ENCODE measurements around the gene ADGRD1.

The ADGRD1 gene

DNA sequence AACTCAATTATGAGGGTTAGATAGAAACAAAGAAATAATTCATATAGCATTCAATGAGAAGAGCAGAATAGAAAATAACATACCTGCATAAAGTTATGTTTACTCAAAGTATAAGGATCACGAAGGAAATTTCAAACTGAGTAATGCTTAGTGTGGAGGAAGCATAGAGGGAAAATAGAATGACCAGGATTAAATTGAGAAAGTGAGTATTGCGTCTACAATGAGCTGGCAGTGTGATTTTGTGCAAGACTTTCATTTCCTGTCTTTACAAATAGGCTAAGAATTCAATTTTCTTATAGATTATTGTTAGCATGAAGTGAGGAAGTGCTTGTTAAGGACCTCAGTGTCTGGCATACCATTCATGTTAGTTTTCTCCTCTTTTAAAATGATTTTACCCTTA lies 12.0 kb downstream of the ADGRD1 start:
- no peak for DNase-seq (ENCODE audit: low read depth)

DNA sequence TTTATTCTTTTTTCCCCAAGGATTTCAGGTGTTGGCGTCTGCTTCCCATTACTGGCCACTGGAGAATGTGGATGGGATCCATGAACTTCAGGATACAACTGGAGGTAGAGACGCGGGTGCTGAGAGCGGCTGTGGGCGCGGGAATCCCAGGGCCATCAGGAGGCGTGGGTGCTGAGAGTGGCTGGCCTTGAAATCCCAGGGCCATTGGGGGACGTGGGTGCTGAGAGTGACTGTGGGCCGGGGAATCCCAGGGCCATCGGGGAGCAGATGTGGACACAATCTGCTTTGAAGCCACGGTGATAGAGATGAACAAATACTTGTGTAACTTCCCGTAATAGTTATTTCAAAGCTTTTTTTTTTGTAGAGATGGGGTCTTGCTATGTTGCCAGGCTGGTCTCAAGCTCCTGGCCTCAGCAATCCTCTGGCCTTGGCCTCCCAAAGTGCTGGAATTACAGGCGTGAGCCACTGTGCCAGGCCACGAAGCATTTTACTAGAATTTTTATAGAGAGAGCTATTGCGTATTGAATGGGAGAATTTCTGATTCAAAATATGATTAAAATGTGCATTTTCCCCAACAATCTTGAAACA lies 12.8 kb downstream of the ADGRD1 start:
- DNase-seq (ENCODE audit: low read depth), result no peak

DNA sequence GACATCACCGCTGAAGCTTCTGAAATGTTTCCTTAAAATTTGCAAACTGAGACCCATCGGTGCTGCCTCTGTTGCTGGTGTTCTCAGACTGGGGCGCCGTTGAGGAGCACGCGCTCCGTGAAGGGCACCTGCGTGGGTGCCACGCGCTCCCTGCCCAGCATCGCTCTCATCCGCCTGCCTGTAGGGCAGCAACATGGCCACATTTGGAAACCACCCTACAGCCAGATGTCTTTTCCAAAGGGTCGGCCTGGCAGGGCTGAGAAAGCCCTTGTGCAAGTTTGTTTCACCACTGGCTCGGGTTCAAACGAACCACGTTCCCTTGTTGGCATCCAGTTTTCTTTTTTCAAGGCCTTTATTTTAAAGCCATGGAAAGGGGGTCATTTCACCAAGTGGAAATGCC lies 13.9 kb downstream of the ADGRD1 start:
- DNase-seq (ENCODE audit: low read depth), result no peak

DNA sequence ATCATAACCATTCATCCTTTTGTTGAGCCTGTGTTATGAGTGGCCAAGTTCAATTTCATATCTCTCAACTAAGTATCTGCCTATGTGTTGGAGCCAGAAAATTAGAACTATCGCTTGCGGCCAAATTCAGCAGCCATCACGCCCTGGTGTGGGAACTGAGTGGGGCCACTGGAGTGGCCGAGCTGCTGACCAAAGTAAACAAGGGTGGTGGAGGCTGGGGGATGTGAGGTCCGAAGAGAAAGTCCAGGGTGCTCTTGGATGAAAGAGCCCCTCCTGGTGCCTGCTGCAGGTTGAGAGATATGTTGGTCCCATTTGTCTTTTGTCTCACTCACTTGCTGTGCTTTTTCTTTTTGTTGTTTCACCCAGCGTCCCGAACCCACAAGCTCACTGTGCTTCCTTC lies 14.9 kb downstream of the ADGRD1 start:
- DNase-seq (ENCODE audit: low read depth), result no peak

DNA sequence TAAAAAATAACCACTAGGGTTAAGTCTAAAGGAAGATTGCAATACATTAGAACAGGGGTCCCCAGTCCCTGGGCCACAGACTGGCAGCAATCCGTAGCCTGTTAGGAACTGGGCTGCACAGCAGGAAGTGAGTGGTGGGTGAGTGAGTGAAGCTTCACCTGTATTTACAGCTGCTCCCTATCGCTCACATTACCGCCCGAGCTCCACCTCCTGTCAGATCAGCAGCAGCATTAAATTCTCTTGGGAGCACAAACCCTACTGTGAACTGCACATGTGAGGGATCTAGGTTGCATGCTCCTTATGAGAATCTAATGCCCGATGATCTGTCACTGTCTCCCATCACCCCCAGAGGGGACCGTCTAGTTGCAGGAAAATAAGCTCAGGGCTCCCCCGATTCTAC lies 15.5 kb downstream of the ADGRD1 start:
- no peak for DNase-seq (ENCODE audit: low read depth)

DNA sequence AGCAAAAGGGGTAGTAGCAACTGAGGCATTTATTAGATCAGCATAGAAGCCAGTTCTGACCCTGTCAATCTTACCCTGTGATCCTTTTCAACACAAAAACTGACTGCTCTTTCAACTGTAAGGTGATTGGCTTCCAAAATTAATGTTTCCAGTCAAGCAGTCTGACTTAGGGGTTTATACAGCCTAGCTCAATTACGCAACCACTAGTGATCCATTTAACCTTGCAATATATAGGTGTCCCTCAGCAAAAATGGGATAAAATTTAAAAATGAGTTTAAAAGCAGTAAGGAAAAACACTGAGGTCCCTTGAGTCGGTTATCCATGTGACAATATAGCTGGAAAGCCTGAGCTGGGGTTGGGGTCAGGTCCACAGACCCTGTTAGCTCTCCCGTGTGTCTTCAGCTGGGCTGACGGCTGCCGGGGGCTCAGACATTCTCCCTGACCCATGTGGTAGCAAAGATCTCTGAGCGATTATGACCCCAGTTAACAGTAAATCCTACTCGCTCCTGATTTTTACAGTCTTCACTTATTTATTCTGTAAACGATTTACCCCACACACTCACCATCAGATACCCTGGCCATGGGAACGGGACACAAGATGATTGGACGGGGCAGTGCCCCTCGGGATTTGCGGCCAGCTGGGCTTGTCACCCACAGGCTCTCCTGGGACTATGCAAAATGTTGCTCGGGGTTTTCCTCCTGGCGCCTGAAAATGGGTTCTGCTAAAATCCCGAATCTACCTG lies 16.6 kb downstream of the ADGRD1 start:
- no peak for DNase-seq (ENCODE audit: low read depth)

DNA sequence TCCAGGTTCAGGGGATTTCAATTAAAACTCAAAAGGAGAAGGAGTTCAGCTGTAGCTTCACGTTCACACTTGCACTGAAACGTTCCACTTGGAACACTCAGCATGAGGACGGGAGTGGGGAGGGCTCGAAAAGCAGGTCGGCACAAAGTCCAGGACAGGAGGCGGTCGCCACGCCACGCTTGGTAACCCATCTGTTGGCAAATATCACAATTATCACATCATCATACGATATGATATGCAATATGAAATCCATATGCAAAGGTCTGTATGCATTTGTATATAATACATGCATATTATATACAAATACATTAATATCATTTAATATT lies 17.2 kb downstream of the ADGRD1 start:
- no peak for DNase-seq (ENCODE audit: low read depth)

DNA sequence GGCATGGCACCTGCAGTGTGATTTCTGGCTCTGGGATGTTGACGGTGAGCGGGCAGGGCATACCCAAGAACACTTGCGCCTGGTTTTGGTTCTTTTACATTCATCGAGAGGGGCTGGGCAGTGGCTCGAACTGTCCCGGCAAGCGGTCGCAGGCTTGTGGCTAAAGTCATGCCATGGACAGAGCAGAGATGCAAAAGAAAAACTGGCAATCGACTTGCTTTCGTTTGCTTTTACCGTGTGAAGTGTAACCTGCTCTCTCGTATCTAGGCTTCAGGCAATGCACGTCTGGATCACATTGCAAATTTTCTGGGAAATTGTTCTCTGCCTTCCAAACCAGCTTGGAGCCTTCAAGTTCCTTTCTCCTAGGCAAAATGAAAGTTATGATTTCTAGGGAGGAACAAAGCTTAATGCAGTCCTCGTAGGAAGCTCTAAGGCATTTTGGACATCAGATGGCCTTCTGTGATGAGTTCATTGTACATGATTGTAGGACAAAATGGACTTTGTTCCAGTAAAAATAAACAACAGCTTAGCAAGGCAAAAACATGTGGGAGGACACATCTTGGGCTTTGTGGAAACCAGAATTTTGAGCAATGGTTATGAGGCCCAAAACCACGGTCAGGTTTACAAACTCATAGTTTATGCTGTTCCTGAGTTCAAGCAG lies 18.3 kb downstream of the ADGRD1 start:
- no peak for DNase-seq (ENCODE audit: low read depth)

DNA sequence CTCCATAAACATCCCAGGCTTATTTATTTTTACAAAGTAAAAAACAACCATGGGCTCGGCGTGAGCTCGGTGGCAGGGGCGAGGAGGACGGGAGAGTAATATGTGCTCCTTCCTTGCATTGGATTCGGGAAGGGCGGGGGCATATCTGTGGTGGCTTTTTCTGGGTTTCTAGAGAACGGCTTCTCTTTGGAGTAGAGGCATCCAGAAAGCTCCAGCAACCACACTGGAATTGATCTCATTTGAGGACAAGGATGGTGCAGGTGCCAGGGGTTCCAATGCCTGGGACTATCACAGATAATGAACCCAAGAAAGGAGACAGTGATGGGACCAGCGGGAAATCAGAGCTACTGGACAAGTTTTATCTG lies 18.9 kb downstream of the ADGRD1 start:
- no peak for DNase-seq (ENCODE audit: low read depth)

DNA sequence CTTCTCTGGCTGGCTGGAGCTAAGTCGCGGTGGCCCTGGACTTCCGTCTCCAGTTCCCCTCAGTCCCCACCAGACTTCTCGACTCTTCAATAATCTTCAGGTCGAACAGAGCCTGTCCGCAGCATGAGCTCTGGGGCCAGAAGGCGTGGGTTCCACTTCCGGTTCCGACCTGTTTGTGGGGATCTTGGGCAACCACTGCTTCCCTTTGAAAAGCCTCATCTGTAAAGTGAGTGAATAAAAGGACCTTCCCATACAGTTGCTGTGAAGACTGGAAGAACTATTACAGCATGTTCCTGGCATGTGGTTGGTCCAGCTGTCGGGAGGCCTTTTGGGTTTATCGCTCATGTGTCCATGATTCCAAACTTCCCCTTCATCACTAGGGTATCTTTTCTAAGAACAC lies 19.4 kb downstream of the ADGRD1 start:
- DNase-seq (ENCODE audit: low read depth), result no peak

DNA sequence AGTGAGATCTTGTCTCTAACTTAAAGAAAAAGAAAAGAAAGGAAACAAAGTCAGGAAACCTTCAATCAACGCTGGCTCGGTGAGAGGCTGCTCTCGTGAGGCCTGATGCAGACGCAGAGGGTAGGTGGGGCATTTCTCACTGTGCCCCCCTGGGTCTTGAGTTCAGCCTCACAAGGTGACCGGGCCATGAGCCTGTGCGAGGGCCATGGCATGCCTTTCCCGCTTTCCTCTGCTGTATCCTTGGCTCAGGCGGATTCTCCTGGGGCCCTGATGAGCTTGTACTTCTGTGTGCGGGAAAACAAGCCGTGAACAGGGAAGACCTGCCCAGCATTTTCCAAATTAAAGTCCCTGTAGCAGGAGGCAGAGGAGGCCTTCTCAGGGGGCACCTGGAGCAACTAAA lies 20.2 kb downstream of the ADGRD1 start:
- no peak for DNase-seq (ENCODE audit: low read depth)

DNA sequence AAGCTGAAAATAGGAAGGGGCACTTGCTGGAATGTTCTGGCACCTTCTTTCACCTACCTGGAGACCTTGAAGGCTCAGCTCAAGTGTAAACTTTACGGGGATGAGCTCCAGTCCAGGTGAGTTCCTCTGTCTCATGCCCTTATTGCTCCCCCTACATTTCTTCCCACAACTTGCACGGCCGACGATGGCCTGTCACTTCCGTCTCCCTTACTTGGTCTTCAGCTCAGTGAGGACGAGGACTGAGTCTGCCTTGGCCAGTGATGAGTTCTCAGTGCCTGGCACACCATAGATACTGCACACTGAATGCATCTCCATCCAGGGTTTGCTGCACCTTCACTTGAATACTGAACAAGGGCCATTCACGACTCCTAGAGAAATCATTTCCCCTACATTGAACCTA lies 21.4 kb downstream of the ADGRD1 start:
- DNase-seq (ENCODE audit: low read depth), result no peak

DNA sequence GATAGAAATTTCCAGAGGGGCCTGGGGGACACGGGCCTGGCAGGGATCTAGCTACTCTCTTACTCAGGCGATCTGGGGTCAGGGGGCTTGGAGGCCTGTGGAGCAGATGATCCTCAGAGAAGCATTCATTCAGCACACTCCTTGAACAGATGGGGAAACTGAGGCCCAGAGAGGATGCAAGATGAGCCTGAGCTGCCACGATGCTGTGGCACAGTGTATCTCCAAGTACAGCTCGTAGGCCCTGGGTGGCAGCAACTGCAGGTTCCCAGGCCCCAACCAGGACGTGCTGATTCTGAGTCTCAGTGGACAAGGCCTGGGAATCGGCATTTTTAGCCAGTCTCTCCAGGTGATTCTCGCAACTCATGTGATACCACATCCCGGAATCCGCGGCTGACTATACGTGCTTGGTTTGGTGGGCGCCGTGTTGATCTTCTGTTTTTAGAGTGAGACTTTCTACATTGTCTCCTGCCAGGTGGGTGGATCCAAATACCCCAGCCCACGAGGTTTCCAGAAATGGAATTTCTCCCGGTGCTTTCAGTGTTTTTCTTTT lies 22.5 kb downstream of the ADGRD1 start:
- no peak for DNase-seq (ENCODE audit: low read depth)

DNA sequence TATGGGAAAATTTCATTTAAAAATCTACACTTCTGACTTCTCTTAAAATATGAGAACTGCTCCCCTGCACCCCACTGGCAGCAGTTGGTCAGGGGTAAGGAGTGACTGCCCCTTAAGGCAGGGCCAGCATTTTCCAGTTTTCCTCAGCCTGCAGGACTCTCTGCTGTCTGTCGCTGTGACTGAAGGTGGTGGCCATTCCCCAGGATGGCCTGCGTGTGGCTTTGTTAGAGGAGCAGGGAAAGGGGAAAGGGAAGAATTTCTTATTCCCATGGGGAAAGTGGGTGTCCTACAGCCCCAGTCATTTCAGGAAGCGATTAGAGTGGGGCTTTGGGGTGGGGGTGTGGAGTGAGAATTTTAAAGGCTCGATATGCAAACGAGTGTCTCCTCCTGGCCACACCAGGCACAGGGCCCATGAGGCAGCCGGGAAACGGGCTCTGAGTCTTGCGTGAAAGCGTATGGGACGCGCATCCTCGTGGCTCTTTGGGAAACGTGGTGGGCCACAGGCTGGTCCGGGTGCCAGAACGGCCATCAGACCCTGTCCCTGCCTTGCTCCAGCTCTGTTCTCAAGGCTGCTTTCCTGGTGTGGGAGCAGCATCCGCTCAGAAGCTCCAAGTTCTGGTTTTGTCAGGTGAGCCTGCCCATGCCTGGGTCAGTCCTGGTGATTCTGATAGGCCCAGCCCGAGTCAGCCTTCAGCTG lies 23.5 kb downstream of the ADGRD1 start:
- DNase-seq (ENCODE audit: low read depth), result no peak

DNA sequence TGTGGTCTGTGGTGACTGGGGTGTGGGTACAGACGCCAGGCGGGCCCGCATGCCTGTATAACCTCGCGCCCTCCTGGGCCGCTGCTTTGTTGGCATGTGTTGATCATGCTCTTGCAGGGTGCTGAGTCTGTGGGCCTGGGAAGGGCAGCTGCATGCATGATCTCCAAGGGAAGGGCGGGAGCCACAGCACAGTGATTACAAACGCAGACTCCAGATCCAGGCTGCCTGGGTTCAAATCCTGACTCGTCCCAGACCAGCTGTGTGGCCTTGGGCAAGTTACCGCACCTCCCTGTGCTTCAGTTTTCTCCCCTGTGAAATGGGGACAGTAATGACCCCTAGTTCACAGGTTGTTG lies 24.0 kb downstream of the ADGRD1 start:
- DNase-seq (ENCODE audit: low read depth), result no peak

DNA sequence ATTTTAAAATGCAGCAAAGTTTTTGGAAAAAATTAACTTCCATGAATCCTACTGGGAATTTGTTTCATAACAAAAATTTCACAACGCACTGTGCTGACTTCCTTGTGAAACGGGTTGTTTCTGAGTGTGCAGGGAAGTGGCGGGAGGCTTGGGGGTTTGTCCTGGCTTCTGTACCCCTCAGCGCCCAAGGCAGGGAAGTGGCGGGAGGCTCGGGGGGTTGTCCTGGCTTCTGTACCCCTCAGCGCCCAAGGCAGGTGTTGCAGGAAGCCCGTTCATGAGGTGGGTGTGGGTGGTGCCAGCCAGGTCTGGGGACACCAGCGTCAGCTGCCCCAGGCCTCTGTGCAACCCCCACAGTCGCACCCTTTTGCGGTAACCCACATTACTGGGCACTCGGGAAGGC lies 25.1 kb downstream of the ADGRD1 start:
- DNase-seq (ENCODE audit: low read depth), result no peak

DNA sequence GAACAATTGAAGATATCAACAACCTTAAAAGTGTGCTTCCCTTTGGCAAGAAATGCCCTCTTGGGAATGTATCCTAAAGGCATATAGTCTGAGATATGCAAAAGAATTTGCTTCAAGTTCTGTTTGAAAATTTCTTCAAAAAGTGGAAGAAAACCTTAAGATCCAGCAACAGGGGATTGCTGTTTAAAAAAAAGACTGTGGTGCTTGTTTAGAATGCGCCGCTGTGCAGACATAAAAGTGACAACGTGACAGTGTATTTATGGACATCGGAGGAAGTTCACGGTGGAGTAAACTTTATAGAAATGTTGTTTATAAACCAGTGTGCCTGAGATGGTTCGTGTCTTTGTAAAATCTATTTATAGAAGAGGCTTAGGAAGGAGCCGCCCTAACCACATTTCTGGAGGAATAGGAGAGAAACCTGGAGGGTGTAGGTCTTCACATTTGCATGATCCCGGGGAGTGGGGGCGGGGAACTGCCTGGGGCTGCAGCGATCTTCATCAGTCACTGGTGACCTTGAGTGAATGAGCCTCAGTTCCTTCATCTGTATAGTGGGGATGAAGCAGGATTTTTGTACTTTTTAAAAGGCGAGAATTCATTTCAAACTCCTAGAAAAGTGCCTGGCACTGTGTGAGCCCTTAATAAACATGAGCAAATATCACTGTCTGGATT lies 27.5 kb downstream of the ADGRD1 start:
- no peak for DNase-seq (ENCODE audit: low read depth)

DNA sequence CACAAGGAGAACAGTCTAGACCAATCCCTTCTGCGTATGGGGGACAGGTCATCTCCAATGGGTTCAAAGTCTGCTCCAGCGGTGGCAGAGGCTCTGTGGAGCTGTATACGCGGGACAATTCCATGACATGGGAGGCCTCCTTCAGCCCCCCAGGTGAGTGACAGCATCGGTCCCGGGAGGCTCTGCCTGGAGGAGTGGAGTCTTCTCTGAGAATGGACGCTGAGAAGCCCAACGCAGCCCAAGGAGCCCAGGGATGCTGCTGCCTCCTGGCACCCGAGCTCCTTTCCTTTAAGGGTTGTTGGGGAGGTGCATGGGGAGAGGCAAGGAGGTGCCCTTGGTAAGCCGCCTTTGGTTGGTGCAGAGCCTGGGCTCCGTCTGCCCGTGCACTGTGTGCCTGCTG lies 28.2 kb downstream of the ADGRD1 start:
- DNase-seq (ENCODE audit: low read depth), result no peak

DNA sequence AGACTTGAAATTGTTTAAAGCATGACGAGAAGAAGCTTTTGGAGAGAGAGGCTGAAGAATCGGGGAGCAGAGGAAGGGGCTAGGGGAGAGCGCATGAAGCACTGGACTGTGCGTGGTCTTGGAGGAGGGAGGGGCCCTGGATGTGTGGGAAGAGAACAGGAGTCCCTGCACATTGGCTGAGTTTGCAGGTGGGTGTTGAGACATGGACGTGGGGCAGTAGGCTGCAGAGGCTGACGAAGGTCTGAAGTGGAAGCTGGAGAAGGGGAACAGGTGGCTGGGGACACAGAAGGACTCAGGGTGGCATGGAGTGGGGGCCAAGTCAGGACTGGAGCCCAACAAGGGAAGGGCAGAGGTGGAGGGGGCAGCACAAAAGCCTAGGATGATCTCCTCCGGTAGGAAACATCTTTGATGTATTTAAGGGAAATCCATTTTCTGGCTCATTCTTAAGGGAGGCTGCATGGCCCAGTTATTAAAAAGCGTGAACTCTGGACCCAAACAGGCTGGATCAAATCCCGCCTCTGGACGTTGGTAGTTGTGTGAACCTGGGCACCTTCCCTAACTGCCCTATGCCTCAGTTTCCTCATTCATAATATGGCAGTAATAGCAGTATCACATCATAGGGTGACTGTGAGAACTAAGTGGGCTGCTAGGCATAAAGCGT lies 29.0 kb downstream of the ADGRD1 start:
- no peak for DNase-seq (ENCODE audit: low read depth)

DNA sequence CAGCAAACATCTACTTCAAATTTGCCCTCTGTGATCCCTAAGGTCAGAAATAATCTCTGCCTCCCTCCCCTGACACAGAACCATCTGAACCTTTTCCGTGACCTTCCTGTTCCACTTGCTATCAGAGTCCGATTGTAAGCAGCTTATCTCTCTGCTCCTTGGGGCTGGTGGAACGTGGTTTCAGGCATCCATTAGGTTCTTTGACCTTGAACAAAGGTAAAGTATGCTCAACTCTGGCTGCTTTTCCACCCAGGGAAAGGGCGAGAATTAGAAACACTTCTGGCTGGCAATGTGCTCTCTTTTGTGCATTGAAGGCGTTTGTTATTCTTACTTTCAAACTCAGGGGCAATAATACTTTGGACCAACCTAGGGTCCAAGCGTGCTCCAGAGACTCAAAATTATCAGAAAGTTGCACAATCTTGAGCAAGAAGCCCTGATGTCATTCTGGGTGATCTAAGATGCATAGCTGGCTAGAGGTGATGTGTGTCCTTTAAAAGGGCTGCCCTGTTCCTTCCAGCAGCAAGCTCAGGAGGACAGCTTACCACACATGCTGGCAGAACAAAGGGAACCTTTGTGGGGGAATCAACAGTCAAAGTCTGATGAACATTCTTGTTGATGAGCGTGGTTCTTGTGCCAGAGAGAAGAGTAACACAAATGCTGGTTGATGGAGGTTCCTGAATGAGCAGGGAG lies 29.8 kb downstream of the ADGRD1 start:
- DNase-seq (ENCODE audit: low read depth), result no peak
